WI38 (cell line): ENCODE results near the gene CTXND1.

Source experiments
- H3K4me3 ChIP-seq: 2 replicates; pipeline ENCODE4 v1.5.1; 2011; ENCODE audit warnings: low read depth, mild to moderate bottlenecking, control low read depth, low read length
- CTCF ChIP-seq: IDR thresholded peaks from 2 replicates; pipeline ENCODE4 v1.5.1; 2012; ENCODE audit warnings: low read depth, mild to moderate bottlenecking, control low read depth, low read length

Gene CTXND1

GRCh38 chr15:80285379-80285778 is 33.4 kb upstream of the CTXND1 start:
- TF ChIP-seq CTCF: no peak
- no peak overlapping the region for H3K4me3 ChIP-seq

GRCh38 chr15:80283531-80283930 is 31.5 kb upstream of the CTXND1 start:
- no peak overlapping the region for H3K4me3 ChIP-seq
- TF ChIP-seq CTCF: no peak

GRCh38 chr15:80277147-80277546 is 25.1 kb upstream of the CTXND1 start:
- no peak overlapping the region for H3K4me3 ChIP-seq
- no peak for TF ChIP-seq CTCF

GRCh38 chr15:80275961-80276360 is 23.9 kb upstream of the CTXND1 start:
- no peak for TF ChIP-seq CTCF
- no peak overlapping the region for H3K4me3 ChIP-seq

- no peak for TF ChIP-seq CTCF
- no peak overlapping the region for H3K4me3 ChIP-seq
Observed at GRCh38 chr15:80274996-80275395, 23.0 kb upstream of the CTXND1 start.

GRCh38 chr15:80274554-80274953 is 22.5 kb upstream of the CTXND1 start:
- no peak for TF ChIP-seq CTCF
- H3K4me3 ChIP-seq: no peak overlapping the region

GRCh38 chr15:80272987-80273386 is 21.0 kb upstream of the CTXND1 start:
- no peak overlapping the region for H3K4me3 ChIP-seq
- no peak for TF ChIP-seq CTCF

- no peak overlapping the region for H3K4me3 ChIP-seq
- no peak for TF ChIP-seq CTCF
Observed at GRCh38 chr15:80270472-80270871, 18.5 kb upstream of the CTXND1 start.
